Measurements from ENCODE around the gene DHRS2. TPM values are rescaled to one million over a fixed set of nuclear protein-coding genes. Genes with fewer than 3 reads are reported as not detected.

The DHRS2 gene
- polyA plus RNA-seq, 1 donor from 2014 or later = 1.3 TPM

- no peak overlapping the region for H3K4me2 ChIP-seq (ENCODE audit: low read length)
- no peak overlapping the region for H3K4me3 ChIP-seq (ENCODE audit: low read length)
- no peak overlapping the region for H3K9ac ChIP-seq (ENCODE audit: low read length)
- no peaks in the 10 kb centered on the region for H3F3A ChIP-seq (ENCODE audit: insufficient read depth, low read length, poor library complexity, severe bottlenecking)
- H4K20me1 ChIP-seq (ENCODE audit: insufficient read depth) = no peaks in the 10 kb centered on the region
- no peaks in the 10 kb centered on the region for H3K36me3 ChIP-seq (ENCODE audit: insufficient read depth, low read length)
- no peaks in the 10 kb centered on the region for H3K79me2 ChIP-seq (replicated peaks; ENCODE audit: insufficient read depth, low read length)
- no peaks in the 10 kb centered on the region for H3K27me3 ChIP-seq (ENCODE audit: insufficient read depth, low read depth, low read length)
- H2AFZ ChIP-seq (ENCODE audit: low read depth, low read length) = no peak overlapping the region
- TF ChIP-seq SMC3 (conservative IDR thresholded peaks at IDR 0.05; ENCODE audit: poor library complexity) = no peak
- TF ChIP-seq RAD21 (conservative IDR thresholded peaks at IDR 0.05) = no peak
- TF ChIP-seq TAF1 (IDR thresholded peaks at IDR 0.05; ENCODE audit: low read depth) = no peak
- TF ChIP-seq MXI1 (conservative IDR thresholded peaks at IDR 0.05; ENCODE audit: poor library complexity, severe bottlenecking) = no peak
- no peak for TF ChIP-seq EZH2 (IDR thresholded peaks at IDR 0.05; ENCODE audit: borderline replicate concordance, insufficient read depth, low read length, poor library complexity, severe bottlenecking)
- TF ChIP-seq POLR2AphosphoS5 (IDR thresholded peaks at IDR 0.05) = peak; percentile 56
- TF ChIP-seq, protein P1, sequence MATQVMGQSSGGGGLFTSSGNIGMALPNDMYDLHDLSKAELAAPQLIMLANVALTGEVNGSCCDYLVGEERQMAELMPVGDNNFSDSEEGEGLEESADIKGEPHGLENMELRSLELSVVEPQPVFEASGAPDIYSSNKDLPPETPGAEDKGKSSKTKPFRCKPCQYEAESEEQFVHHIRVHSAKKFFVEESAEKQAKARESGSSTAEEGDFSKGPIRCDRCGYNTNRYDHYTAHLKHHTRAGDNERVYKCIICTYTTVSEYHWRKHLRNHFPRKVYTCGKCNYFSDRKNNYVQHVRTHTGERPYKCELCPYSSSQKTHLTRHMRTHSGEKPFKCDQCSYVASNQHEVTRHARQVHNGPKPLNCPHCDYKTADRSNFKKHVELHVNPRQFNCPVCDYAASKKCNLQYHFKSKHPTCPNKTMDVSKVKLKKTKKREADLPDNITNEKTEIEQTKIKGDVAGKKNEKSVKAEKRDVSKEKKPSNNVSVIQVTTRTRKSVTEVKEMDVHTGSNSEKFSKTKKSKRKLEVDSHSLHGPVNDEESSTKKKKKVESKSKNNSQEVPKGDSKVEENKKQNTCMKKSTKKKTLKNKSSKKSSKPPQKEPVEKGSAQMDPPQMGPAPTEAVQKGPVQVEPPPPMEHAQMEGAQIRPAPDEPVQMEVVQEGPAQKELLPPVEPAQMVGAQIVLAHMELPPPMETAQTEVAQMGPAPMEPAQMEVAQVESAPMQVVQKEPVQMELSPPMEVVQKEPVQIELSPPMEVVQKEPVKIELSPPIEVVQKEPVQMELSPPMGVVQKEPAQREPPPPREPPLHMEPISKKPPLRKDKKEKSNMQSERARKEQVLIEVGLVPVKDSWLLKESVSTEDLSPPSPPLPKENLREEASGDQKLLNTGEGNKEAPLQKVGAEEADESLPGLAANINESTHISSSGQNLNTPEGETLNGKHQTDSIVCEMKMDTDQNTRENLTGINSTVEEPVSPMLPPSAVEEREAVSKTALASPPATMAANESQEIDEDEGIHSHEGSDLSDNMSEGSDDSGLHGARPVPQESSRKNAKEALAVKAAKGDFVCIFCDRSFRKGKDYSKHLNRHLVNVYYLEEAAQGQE (IDR thresholded peaks at IDR 0.05; ENCODE audit: borderline replicate concordance) = no peak
- peak; percentile 53 for TF ChIP-seq EP300 (conservative IDR thresholded peaks at IDR 0.05; ENCODE audit: poor library complexity, severe bottlenecking)
- TF ChIP-seq, protein P2, sequence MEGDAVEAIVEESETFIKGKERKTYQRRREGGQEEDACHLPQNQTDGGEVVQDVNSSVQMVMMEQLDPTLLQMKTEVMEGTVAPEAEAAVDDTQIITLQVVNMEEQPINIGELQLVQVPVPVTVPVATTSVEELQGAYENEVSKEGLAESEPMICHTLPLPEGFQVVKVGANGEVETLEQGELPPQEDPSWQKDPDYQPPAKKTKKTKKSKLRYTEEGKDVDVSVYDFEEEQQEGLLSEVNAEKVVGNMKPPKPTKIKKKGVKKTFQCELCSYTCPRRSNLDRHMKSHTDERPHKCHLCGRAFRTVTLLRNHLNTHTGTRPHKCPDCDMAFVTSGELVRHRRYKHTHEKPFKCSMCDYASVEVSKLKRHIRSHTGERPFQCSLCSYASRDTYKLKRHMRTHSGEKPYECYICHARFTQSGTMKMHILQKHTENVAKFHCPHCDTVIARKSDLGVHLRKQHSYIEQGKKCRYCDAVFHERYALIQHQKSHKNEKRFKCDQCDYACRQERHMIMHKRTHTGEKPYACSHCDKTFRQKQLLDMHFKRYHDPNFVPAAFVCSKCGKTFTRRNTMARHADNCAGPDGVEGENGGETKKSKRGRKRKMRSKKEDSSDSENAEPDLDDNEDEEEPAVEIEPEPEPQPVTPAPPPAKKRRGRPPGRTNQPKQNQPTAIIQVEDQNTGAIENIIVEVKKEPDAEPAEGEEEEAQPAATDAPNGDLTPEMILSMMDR (IDR thresholded peaks at IDR 0.05; ENCODE audit: poor library complexity, severe bottlenecking) = no peak
- no peaks in the 10 kb centered on the region for H3K9me3 ChIP-seq (ENCODE audit: low read length)
- H3K9me2 ChIP-seq (ENCODE audit: insufficient read depth, low read length) = no peaks in the 10 kb centered on the region
- H3K27ac ChIP-seq (ENCODE audit: low read length) = no peak overlapping the region
Observed at GRCh38 chr14:23675337-23675736, 39.2 kb downstream of the DHRS2 start.

- no peak for TF ChIP-seq SMC3 (conservative IDR thresholded peaks at IDR 0.05; ENCODE audit: poor library complexity)
- TF ChIP-seq, protein P1 (IDR thresholded peaks at IDR 0.05; ENCODE audit: borderline replicate concordance) = no peak
- TF ChIP-seq, protein P2 (IDR thresholded peaks at IDR 0.05; ENCODE audit: poor library complexity, severe bottlenecking) = no peak
- TF ChIP-seq POLR2AphosphoS5 (IDR thresholded peaks at IDR 0.05) = no peak
- no peak for TF ChIP-seq RAD21 (conservative IDR thresholded peaks at IDR 0.05)
- no peak for TF ChIP-seq EZH2 (IDR thresholded peaks at IDR 0.05; ENCODE audit: borderline replicate concordance, insufficient read depth, low read length, poor library complexity, severe bottlenecking)
- TF ChIP-seq EP300 (conservative IDR thresholded peaks at IDR 0.05; ENCODE audit: poor library complexity, severe bottlenecking) = no peak
- no peak for TF ChIP-seq MXI1 (conservative IDR thresholded peaks at IDR 0.05; ENCODE audit: poor library complexity, severe bottlenecking)
- no peak for TF ChIP-seq TAF1 (IDR thresholded peaks at IDR 0.05; ENCODE audit: low read depth)
- no peak overlapping the region for H3K4me3 ChIP-seq (ENCODE audit: low read length)
- no peak overlapping the region for H2AFZ ChIP-seq (ENCODE audit: low read depth, low read length)
- H3K36me3 ChIP-seq (ENCODE audit: insufficient read depth, low read length) = no peaks in the 10 kb centered on the region
- no peaks in the 10 kb centered on the region for H3K9me3 ChIP-seq (ENCODE audit: low read length)
- H3K27me3 ChIP-seq (ENCODE audit: insufficient read depth, low read depth, low read length) = no peaks in the 10 kb centered on the region
- no peak overlapping the region for H3K27ac ChIP-seq (ENCODE audit: low read length)
- H3K4me2 ChIP-seq (ENCODE audit: low read length) = no peak overlapping the region
- H4K20me1 ChIP-seq (ENCODE audit: insufficient read depth) = no peaks in the 10 kb centered on the region
- no peaks in the 10 kb centered on the region for H3K79me2 ChIP-seq (replicated peaks; ENCODE audit: insufficient read depth, low read length)
- H3K9me2 ChIP-seq (ENCODE audit: insufficient read depth, low read length) = no peaks in the 10 kb centered on the region
- no peaks in the 10 kb centered on the region for H3F3A ChIP-seq (ENCODE audit: insufficient read depth, low read length, poor library complexity, severe bottlenecking)
- no peak overlapping the region for H3K9ac ChIP-seq (ENCODE audit: low read length)
Observed at GRCh38 chr14:23675906-23676305, 39.7 kb downstream of the DHRS2 start.
